PFSK-1 (cell line): ENCODE results near the gene PPP2R2B.

Experiments used
- FOXP2 ChIP-seq: optimal IDR thresholded peaks from 2 replicates; pipeline ENCODE3; 2011; ENCODE audit warnings: borderline replicate concordance, control low read depth, inconsistent platforms; ENCODE audit not compliant: insufficient read depth; ENCODE audit errors: extremely low read length, extremely low read depth
- POLR2AphosphoS5 ChIP-seq: IDR thresholded peaks from 2 replicates; pipeline ENCODE4 v1.6.1; 2012; ENCODE audit warnings: low read depth, mild to moderate bottlenecking, control low read depth, low read length, moderate library complexity
- SIN3A ChIP-seq: IDR thresholded peaks from 2 replicates; pipeline ENCODE4 v1.6.1; 2012; ENCODE audit warnings: mild to moderate bottlenecking, low read length, moderate library complexity, borderline replicate concordance; ENCODE audit not compliant: insufficient read depth
- TAF1 ChIP-seq: IDR thresholded peaks from 2 replicates; pipeline ENCODE4 v1.6.1; 2012; ENCODE audit warnings: low read length, control low read depth, borderline replicate concordance; ENCODE audit not compliant: insufficient read depth
- TF ChIP-seq, protein P1 (sequence below), 2 experiments: IDR thresholded peaks; 2 replicates each; pipeline versions ENCODE4 v1.6.1 to v1.8.0; 2011 to 2012; ENCODE audit warnings: low read depth in 2 of 2, low read length in 2 of 2, control low read depth in 1 of 2, inconsistent platforms in 1 of 2, mild to moderate bottlenecking in 1 of 2, moderate library complexity in 1 of 2; ENCODE audit not compliant: insufficient read depth in 1 of 2

The PPP2R2B gene

GRCh38 chr5:146813346-146814157 is 65.0 kb downstream of the PPP2R2B start:
- TF ChIP-seq FOXP2: no peak
- no peak for TF ChIP-seq SIN3A
- TF ChIP-seq POLR2AphosphoS5: no peak
- no peak for TF ChIP-seq TAF1
- TF ChIP-seq, protein P1, sequence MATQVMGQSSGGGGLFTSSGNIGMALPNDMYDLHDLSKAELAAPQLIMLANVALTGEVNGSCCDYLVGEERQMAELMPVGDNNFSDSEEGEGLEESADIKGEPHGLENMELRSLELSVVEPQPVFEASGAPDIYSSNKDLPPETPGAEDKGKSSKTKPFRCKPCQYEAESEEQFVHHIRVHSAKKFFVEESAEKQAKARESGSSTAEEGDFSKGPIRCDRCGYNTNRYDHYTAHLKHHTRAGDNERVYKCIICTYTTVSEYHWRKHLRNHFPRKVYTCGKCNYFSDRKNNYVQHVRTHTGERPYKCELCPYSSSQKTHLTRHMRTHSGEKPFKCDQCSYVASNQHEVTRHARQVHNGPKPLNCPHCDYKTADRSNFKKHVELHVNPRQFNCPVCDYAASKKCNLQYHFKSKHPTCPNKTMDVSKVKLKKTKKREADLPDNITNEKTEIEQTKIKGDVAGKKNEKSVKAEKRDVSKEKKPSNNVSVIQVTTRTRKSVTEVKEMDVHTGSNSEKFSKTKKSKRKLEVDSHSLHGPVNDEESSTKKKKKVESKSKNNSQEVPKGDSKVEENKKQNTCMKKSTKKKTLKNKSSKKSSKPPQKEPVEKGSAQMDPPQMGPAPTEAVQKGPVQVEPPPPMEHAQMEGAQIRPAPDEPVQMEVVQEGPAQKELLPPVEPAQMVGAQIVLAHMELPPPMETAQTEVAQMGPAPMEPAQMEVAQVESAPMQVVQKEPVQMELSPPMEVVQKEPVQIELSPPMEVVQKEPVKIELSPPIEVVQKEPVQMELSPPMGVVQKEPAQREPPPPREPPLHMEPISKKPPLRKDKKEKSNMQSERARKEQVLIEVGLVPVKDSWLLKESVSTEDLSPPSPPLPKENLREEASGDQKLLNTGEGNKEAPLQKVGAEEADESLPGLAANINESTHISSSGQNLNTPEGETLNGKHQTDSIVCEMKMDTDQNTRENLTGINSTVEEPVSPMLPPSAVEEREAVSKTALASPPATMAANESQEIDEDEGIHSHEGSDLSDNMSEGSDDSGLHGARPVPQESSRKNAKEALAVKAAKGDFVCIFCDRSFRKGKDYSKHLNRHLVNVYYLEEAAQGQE (IDR thresholded peaks at IDR 0.05; ENCODE audit: insufficient read depth in 1 of 2, low read depth in 2 of 2, low read length in 2 of 2): no peak

- no peak for TF ChIP-seq POLR2AphosphoS5
Measured at GRCh38 chr5:146805081-146805480, 73.5 kb downstream of the PPP2R2B start.

- TF ChIP-seq TAF1 (no peak), FOXP2 (no peak), SIN3A (no peak), POLR2AphosphoS5 (no peak)
- TF ChIP-seq, protein P1 (IDR thresholded peaks at IDR 0.05; ENCODE audit: insufficient read depth in 1 of 2, low read depth in 2 of 2, low read length in 2 of 2): no peak
Measured at GRCh38 chr5:146802945-146803522, 75.5 kb downstream of the PPP2R2B start.

DNA sequence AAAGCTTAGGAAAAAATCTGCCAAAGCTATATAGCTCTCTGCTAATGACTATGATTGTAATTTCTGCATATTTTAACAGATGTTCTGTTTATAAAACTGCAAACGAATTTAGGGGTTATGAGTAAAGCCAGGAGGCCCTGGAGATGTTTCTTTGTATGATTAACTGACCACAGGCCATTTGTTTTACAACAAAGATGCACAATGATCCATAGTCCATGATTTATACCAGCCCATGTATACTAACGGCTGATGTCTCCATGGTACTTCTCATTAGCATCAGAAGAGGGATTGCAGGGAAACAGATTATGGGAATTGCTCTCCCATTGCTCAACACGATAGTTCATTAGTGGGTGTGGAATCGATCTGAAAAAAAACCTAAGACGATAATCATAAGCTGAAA is 78.9 kb downstream of the PPP2R2B start:
- no peak for TF ChIP-seq FOXP2
- TF ChIP-seq, protein P1 (IDR thresholded peaks at IDR 0.05; ENCODE audit: insufficient read depth in 1 of 2, low read depth in 2 of 2, low read length in 2 of 2): no peak
- TF ChIP-seq TAF1: no peak
- no peak for TF ChIP-seq POLR2AphosphoS5
- no peak for TF ChIP-seq SIN3A

GRCh38 chr5:146799231-146799630 is 79.3 kb downstream of the PPP2R2B start:
- TF ChIP-seq TAF1 (no peak), SIN3A (no peak), FOXP2 (no peak), POLR2AphosphoS5 (no peak)
- TF ChIP-seq, protein P1 (IDR thresholded peaks at IDR 0.05; ENCODE audit: insufficient read depth in 1 of 2, low read depth in 2 of 2, low read length in 2 of 2): no peak
